Neural cell (in vitro differentiated cells): ENCODE data around the gene SLC4A5. TPM values are rescaled to one million over a fixed set of nuclear protein-coding genes. Genes with fewer than 3 reads are reported as not detected.

Experiments
- H2AFZ ChIP-seq: fragments of 200-600, 300-800 bp; sonication (generic), shearing (Covaris generic); 2 replicates; pipeline ENCODE4 v1.6.0; 2014; ENCODE audit warnings: low read depth, mild to moderate bottlenecking, antibody characterized with exemption, low read length, moderate library complexity
- H3F3A ChIP-seq: fragments of 200-600 bp; shearing (Covaris generic); 2 replicates; pipeline ENCODE4 v1.6.1; 2016; ENCODE audit warnings: mild to moderate bottlenecking, moderate library complexity, mixed read lengths, antibody characterized with exemption, low read length; ENCODE audit not compliant: insufficient read depth, poor library complexity, severe bottlenecking
- H3K27ac ChIP-seq: fragments of 200-600, 300-800 bp; sonication (generic), shearing (Covaris generic); 2 replicates; pipeline ENCODE4 v1.5.1; 2014; ENCODE audit warnings: mild to moderate bottlenecking, low read length, moderate library complexity
- H3K27me3 ChIP-seq: fragments of 300-800, 200-600 bp; sonication (generic), shearing (Covaris generic); 2 replicates; pipeline ENCODE4 v1.6.0; 2014; ENCODE audit warnings: mild to moderate bottlenecking, low read depth, low read length, moderate library complexity; ENCODE audit not compliant: insufficient read depth
- H3K36me3 ChIP-seq: fragments of 300-800, 200-600 bp; sonication (generic), shearing (Covaris generic); 2 replicates; pipeline ENCODE4 v1.5.1; 2014; ENCODE audit warnings: mild to moderate bottlenecking, antibody characterized with exemption, low read length, moderate library complexity; ENCODE audit not compliant: insufficient read depth
- H3K4me2 ChIP-seq: fragments of 300-800, 200-600 bp; sonication (generic), shearing (Covaris generic); 2 replicates; pipeline ENCODE4 v1.6.0; 2014; ENCODE audit warnings: mild to moderate bottlenecking, low read length
- H3K4me3 ChIP-seq: fragments of 300-800, 200-600 bp; sonication (generic), shearing (Covaris generic); 2 replicates; pipeline ENCODE4 v1.5.1; 2014; ENCODE audit warnings: mild to moderate bottlenecking, low read length, moderate library complexity
- H3K79me2 ChIP-seq: fragments of 200-600 bp; shearing (Covaris generic); replicated peaks from 2 replicates; pipeline ENCODE4 v1.6.0; 2014; ENCODE audit warnings: mild to moderate bottlenecking, low read length, moderate library complexity; ENCODE audit not compliant: insufficient read depth
- H3K9ac ChIP-seq: fragments of 300-800, 200-600 bp; sonication (generic), shearing (Covaris generic); 2 replicates; pipeline ENCODE4 v1.6.1; 2016; ENCODE audit warnings: mild to moderate bottlenecking, low read length, mixed read lengths
- H3K9me2 ChIP-seq: fragments of 200-600 bp; shearing (Covaris generic); 2 replicates; pipeline ENCODE4 v1.6.1; 2016; ENCODE audit warnings: mild to moderate bottlenecking, low read length, mixed read lengths; ENCODE audit not compliant: insufficient read depth
- H3K9me3 ChIP-seq: fragments of 200-600, 300-800 bp; sonication (generic), shearing (Covaris generic); 2 replicates; pipeline ENCODE4 v1.6.1; 2016; ENCODE audit warnings: mild to moderate bottlenecking, mixed run types, low read length, moderate library complexity, mixed read lengths
- H4K20me1 ChIP-seq: fragments of 200-600 bp; shearing (Covaris generic); 2 replicates; pipeline ENCODE4 v1.6.1; 2016; ENCODE audit warnings: mild to moderate bottlenecking, mixed run types; ENCODE audit not compliant: insufficient read depth
- EP300 ChIP-seq: fragments of 450-650 bp; conservative IDR thresholded peaks from 2 replicates; pipeline ENCODE4 v1.6.1; 2014; ENCODE audit warnings: antibody characterized with exemption, mild to moderate bottlenecking, moderate library complexity; ENCODE audit not compliant: poor library complexity, severe bottlenecking
- EZH2 ChIP-seq: fragments of 200-600, 300-800 bp; shearing (Covaris generic), sonication (generic); IDR thresholded peaks from 2 replicates; pipeline ENCODE4 v1.6.1; 2014; ENCODE audit warnings: antibody characterized with exemption, low read length, borderline replicate concordance, mild to moderate bottlenecking; ENCODE audit not compliant: insufficient read depth, poor library complexity, severe bottlenecking
- MXI1 ChIP-seq: fragments of 450-650 bp; conservative IDR thresholded peaks from 2 replicates; pipeline ENCODE4 v1.6.1; 2014; ENCODE audit warnings: antibody characterized with exemption, mild to moderate bottlenecking; ENCODE audit not compliant: poor library complexity, severe bottlenecking
- POLR2AphosphoS5 ChIP-seq: IDR thresholded peaks from 2 replicates; pipeline ENCODE4 v1.6.1; 2012
- RAD21 ChIP-seq: fragments of 450-650 bp; conservative IDR thresholded peaks from 2 replicates; pipeline ENCODE4 v1.6.1; 2014; ENCODE audit warnings: antibody characterized with exemption, mild to moderate bottlenecking, moderate library complexity
- REST ChIP-seq: IDR thresholded peaks from 2 replicates; pipeline ENCODE4 v1.6.1; 2012; ENCODE audit warnings: borderline replicate concordance
- SMC3 ChIP-seq: fragments of 450-650 bp; conservative IDR thresholded peaks from 2 replicates; pipeline ENCODE4 v1.6.1; 2014; ENCODE audit warnings: antibody characterized with exemption, mild to moderate bottlenecking, moderate library complexity; ENCODE audit not compliant: poor library complexity
- TAF1 ChIP-seq: IDR thresholded peaks from 2 replicates; pipeline ENCODE4 v1.6.1; 2012; ENCODE audit warnings: low read depth
- polyA plus RNA-seq: library from polyadenylated mRNA; depleted of rRNA; stranded (reverse); fragments of >200 nt; gene quantifications from 2 replicates; pipeline ENCODE4 v1.2.3, GENCODE V29; 2014
- TF ChIP-seq, protein P1 (sequence below): fragments of 450-650 bp; IDR thresholded peaks from 2 replicates; pipeline ENCODE4 v1.5.1; 2014; ENCODE audit warnings: antibody characterized with exemption, mild to moderate bottlenecking, moderate library complexity; ENCODE audit not compliant: poor library complexity, severe bottlenecking

The SLC4A5 gene
- polyA plus RNA-seq, 1 donor from 2014 or later, result 3.9 TPM

GRCh38 chr2:74228772-74229171, 114.4 kb downstream of the SLC4A5 start:
- Histone ChIP-seq H3K9me2 (no peaks in the 10 kb centered on the region), H3K4me3 (no peak overlapping the region), H3K27me3 (no peaks in the 10 kb centered on the region), H3K79me2 (no peaks in the 10 kb centered on the region), H4K20me1 (no peaks in the 10 kb centered on the region), H3F3A (no peaks in the 10 kb centered on the region), H3K27ac (no peak overlapping the region), H2AFZ (no peak overlapping the region), H3K9me3 (no peaks in the 10 kb centered on the region), H3K4me2 (no peak overlapping the region), H3K36me3 (no peaks in the 10 kb centered on the region), H3K9ac (no peak overlapping the region)
- TF ChIP-seq, protein P1, sequence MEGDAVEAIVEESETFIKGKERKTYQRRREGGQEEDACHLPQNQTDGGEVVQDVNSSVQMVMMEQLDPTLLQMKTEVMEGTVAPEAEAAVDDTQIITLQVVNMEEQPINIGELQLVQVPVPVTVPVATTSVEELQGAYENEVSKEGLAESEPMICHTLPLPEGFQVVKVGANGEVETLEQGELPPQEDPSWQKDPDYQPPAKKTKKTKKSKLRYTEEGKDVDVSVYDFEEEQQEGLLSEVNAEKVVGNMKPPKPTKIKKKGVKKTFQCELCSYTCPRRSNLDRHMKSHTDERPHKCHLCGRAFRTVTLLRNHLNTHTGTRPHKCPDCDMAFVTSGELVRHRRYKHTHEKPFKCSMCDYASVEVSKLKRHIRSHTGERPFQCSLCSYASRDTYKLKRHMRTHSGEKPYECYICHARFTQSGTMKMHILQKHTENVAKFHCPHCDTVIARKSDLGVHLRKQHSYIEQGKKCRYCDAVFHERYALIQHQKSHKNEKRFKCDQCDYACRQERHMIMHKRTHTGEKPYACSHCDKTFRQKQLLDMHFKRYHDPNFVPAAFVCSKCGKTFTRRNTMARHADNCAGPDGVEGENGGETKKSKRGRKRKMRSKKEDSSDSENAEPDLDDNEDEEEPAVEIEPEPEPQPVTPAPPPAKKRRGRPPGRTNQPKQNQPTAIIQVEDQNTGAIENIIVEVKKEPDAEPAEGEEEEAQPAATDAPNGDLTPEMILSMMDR, result no peak
- TF ChIP-seq EP300 (no peak), EZH2 (no peak), MXI1 (no peak), REST (no peak), TAF1 (no peak), RAD21 (no peak), SMC3 (no peak), POLR2AphosphoS5 (no peak)

- Histone ChIP-seq H3K4me3 (no peak overlapping the region), H3K36me3 (no peaks in the 10 kb centered on the region), H3F3A (no peaks in the 10 kb centered on the region), H3K9me2 (no peaks in the 10 kb centered on the region), H3K27ac (no peak overlapping the region), H3K9me3 (no peaks in the 10 kb centered on the region), H3K9ac (no peak overlapping the region), H3K79me2 (no peaks in the 10 kb centered on the region), H3K4me2 (no peak overlapping the region), H4K20me1 (no peaks in the 10 kb centered on the region), H3K27me3 (no peaks in the 10 kb centered on the region), H2AFZ (no peak overlapping the region)
- TF ChIP-seq MXI1, result no peak
Measured at GRCh38 chr2:74227646-74228045, 115.6 kb downstream of the SLC4A5 start.

DNA sequence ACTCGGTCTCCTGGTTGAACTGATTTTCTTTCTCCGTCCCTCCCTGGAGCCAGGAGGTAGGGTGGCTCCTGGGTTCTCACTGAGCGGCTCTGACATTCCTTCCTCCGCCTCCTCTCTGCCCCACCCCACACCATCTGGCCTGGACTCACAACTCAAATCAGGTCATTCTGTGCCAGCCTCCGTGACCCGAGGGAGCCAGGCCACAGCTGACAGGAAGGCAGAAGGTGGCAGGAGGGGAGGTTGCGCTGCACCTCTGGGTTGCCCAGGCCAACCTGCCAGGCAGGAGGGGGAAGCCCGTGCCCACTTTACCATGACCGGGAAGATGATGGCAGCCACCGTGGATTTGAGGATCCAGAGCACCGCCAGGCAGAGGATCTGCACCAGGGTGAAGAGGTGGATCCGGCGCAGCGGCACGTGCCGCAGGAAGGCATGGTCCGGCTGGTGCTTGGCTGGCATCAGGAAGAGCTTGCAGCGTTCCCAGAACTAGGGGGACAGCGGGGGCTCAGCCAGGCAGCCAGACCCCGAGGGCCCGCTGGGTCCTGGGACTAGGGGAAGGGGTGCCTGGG, 116.5 kb downstream of the SLC4A5 start:
- Histone ChIP-seq H3K27ac (no peak overlapping the region), H3K4me3 (no peak overlapping the region), H3K79me2 (no peaks in the 10 kb centered on the region), H3K9me3 (no peaks in the 10 kb centered on the region), H3K4me2 (no peak overlapping the region), H3K9me2 (no peaks in the 10 kb centered on the region), H2AFZ (no peak overlapping the region), H3K36me3 (no peaks in the 10 kb centered on the region), H4K20me1 (no peaks in the 10 kb centered on the region), H3K9ac (no peak overlapping the region), H3F3A (no peaks in the 10 kb centered on the region), H3K27me3 (no peaks in the 10 kb centered on the region)
- TF ChIP-seq, protein P1, result no peak
- TF ChIP-seq EZH2 (no peak), EP300 (no peak), RAD21 (no peak), TAF1 (no peak), POLR2AphosphoS5 (no peak), SMC3 (no peak), MXI1 (no peak), REST (no peak)
